DMS114 treated with DMSO at 0.1 percent for 48 hours (cell line): ENCODE data around the gene KRT6A.

Experiments
- DNase-seq: peaks from one replicate; lab custom pipeline; 2025; ENCODE audit not compliant: unreplicated experiment; lab: John Stamatoyannopoulos, UW

KRT6A gene

DNA sequence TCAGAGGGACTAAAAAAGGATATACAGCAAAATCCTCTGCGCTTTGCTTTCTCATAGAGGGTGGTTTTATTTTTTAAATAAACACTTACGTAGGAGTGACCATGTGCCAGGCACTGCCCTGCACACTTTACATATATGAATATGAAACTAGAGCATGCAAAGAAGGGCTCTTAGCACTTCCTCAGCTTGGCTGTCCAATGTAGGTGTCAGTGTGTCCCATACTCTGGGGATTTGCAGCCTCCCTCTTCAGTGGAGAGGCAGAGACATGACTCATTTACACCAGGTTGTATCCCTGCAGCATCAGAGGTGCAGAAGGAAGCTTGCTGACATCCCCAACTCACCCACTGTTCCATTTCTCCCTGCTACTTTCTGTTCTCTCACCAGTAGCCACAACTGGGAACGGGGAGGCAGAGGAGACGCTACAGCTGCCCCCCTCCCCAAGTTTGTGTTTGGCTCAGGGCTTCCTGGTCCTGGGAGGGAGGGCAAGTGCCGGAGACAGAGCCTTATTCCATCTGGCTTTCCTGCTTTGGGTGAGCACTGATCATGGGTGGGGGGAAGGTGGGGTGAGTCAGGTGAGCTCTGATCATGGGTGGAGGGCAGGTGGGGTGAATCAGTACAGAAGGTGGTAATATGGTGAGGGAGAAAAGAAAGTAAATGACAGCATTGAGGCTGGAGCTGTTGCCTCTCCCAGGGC lies 32.0 kb upstream of the KRT6A start:
- no peak for DNase-seq

DNA sequence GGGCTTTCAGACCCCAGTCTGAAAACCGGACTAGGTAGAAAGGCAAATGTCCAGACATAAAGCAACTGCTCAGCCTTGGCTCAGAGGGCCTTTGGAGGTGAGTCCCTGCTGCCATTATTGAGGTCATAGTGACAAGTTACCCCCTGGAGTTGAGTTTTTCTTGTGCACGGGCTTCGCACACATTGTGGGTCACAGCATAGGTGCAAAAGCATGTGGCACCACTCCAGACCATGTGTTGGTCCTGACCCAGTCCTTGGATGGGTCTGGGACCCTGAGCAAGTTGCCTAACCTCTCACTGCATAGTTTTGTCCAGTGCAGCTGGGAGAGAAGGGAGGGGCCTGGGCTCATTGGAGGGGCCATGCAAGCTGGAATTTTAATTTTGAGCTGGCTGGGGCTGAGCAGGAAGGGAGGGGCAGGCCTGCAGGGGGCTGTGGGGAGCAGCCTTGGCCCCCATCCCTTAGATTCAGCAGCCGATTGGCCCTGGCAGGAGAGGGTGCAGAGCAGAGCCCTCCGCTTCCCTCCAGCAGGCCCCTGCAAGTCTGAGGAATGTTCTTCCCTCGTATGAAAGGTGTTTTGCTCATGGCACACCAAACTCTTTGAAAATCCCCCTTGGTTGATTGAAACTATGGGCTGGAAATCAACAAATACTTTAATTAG lies 31.3 kb upstream of the KRT6A start:
- DNase-seq, result no peak

DNA sequence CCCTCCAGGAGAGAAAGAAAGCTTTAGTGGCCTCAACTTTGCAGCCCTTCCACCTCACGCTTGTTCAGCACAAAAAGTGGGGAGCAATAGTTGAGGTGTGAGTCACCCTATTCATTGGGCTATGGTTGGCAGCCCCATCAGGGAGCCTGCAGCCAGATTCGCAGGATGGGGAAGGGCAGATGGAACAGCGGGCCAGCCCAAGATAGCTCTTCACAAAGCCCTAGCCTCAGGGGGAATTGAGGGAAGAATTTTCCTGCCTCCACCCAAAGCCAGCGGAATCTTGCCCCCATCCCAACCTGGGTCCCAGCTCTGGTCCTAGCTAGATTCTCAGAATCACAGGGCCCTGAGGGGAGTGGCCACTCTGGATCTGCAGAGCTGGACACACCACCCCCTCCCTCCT lies 30.8 kb upstream of the KRT6A start:
- no peak for DNase-seq

DNA sequence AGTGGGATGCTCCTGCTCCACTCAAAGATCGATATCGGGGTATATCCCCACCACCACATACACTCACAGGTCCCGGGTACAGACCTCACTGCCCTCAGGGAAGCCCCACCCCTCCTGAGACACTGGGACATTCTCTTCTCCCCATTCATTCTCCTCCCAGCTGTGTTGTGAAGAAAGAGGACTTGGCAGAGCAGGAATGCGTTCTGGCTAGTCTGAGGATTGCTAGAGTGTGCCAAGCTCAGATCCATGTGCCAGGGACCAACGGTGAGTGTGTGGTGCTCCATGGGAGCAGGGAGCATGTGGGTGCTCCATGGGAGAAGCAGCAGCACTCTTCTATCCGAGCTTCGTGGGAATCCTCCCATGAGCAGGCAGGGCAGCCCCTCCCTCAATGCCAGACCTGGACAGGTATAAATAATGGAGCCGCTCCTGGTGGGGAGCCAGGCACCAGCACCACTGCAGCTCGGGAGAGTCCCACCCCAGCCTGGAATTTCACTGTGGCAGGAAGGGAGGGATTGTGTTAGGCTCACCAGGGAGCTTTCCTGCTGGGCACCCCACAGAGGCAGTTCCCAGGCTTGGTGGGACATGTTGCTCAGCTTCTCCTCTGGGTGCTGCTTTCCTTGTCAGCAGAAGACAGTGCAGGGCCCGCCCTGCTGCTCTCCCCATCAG lies 29.4 kb upstream of the KRT6A start:
- no peak for DNase-seq

DNA sequence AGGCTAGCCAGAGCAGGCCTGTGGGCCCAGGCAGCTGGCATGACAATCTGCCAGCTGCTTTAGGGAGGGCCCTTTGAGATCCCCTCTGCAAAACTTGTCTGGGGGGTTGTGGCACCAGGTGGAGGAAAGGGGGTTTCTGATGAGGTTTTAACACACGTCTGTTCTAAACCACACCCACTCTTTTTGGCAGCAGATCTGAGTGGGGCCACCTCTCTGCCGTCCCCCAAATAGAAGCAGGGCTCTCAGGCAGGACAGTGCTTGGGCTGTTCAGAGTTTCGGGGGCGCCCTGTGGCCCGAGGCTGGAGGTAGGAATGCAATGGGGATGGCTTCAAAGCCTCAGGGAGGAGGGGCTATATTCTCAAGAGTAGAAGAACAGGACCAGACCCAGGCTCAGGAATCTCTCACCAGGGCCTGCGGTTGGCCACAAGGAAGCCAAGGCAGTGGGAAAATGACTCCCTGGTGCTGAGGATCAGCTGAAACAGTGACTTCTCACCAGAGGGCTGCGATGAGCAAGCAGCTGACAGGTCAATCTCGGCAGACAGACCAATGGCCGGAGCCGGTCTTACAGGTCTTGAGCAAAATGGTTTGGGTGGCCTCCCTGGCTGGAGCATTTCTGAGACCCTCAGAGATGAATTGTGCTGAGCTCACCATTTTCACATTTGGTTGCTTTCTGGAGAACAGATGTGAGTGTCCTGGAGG lies 28.7 kb upstream of the KRT6A start:
- no peak for DNase-seq

DNA sequence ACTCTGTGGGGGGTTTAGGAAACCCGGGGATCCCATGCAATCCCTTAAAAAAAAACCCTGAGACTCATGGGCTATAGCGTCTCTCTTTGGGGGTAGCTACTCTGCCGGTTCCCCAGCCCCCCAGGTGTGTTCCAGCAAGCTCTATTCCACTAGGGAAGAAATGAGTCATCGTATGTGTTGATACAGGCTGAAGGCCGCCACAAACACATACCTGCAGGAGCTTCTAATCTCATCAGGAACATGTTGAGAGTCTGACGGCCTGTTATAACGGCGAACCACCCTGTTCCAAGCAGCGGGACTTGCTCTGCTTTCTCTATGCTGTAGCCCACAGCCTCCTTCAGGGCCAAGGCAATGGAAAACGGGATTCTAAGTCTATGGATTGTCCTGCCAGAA lies 28.1 kb upstream of the KRT6A start:
- DNase-seq, result no peak

DNA sequence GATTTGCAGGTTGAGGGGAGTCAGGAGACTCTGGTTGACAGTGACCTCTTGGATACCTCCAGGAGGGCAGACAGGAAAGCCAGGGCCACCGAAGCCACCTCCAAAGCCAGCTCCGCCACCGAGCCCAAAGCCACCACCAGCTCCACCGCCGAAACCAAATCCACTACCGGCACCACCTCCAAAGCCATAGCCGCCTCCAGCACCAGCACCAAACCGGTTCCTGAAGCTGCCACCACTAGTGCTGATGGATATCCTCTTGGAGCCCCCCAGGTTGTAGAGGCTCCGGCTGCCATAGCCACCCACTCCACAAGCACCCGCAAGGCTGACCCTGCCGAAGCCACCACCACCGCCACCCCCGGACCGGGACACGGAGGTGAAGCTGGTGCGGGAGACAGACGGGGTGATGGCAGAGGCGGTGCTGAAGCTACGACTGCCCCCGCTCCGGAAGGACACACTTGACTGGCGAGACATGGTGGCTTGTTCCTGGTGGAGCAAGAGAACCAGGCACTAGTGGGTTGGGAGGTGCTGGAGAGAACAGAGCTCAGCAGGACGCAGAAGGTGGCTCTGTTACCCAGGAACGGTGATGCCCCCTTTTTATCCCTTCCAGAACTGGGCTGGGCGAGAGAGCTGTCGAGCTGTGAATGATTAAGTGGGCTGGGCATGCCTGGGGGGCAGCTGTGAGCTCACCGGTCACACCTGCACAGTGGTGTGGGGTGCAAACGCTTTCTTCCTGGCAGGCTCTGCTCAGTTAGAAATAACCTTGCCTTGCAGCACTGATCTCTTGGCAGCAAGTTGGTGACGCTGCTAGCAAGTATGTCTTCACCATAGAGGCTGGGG lies 27.0 kb upstream of the KRT6A start, which contains the start of gene KRT5:
Gene KRT5, minus strand, starts transcription at position 569 of the 837 bp plus-strand sequence. Its CDS starts 98 bp downstream, at position 471.
- DNase-seq, result no peak

DNA sequence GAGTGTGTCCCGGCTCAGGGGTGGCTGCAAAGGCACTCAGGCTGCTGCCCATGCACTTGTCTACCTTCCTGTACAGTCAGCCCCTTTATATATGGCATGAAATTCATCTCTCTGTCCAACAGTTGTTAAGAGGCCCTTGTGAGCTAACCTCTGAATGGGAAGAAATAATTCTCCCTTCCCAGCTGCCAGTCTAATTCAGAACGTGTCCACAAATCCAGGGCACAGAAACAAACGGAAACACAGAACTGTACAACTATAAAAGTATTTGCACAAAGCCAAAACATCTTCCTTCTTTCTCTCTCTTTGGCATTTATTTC lies 26.3 kb upstream of the KRT6A start:
- no peak for DNase-seq

DNA sequence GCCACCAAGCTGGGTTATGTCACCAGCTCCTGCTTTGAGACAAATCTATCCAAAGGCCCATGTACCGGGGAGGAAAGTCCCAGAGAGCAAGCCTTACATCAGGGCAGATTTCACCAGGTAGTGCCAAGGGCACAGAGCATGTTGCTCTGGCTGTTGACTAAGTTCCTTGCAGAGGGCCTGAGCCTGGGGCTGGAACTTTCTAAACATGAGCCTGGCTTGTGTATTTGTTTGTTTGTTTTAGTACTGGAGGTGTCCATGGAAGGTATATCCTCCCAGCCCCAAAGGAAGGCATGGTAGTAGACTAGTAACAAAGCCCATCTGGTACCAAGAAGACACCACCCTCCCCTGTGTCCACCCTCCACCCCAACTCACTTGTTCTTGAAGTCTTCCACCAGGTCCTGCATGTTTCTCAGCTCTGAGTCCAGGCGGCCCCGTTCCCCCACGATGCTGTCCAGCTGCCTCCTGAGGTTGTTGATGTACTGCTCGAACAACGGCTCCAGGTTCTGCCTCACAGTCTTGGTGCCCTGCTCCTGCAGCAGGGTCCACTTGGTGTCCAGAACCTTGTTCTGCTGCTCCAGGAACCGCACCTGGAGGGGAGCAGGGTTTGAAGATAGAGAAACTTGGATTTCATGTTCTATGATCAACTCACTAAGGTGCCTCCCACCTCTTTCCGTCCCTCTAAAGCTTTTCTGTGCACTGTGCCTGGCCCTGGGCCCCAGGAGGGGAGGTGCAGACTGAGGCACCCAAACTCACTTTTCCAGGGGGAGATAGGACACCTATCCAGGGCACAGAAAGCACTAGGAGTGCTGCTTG lies 25.7 kb upstream of the KRT6A start:
- no peak for DNase-seq

DNA sequence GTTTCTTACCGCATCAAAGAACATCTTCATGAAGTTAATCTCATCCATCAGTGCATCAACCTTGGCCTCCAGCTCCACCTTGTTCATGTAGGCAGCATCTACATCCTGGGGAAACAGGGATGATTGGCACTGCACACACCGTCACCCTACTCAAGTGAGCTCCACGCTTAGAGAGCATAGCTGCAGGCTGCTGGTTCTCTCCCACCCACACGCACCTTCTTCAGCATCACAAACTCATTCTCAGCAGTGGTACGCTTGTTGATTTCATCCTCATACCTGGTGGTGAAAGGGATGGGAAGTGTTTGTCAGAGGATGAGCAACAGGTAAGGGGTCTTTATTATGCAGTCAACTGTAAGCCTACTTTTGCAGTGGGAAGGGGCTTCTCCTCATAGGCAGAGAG lies 24.8 kb upstream of the KRT6A start:
- DNase-seq, result no peak

DNA sequence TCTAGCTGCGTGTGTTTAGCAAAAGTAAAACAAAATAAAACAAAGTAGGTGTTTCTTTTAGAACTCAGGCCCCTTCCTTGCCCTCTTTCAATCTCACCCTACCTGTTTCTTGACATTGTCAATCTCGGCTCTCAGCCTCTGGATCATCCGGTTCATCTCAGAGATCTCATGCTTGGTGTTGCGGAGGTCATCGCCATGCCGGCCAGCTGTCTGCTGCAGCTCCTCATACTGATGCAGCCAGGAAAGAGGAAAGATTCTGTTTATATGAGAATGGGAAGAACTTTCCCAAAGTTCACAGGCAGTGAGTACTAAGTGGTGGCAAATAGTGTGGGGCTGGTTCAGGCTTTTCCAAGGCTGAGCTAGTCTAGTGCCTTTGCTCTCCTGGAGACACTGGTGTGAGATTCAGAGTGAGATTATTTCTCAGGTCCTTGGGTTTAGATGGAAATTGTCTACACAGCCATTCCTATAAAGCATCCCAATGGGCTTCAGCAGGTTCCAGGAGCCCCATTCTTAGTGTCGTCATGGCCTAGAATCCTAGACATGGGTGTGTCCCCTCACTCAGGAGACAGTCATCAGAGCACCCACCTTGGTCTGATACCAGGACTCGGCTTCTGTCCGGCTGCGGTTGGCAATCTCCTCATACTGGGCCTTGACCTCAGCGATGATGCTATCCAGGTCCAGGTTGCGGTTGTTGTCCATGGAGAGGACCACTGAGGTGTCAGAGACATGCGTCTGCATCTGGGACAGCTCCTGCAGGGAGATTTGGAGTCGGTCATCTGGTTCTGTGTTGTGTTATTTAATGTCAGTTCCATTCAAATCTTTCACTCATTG lies 24.2 kb upstream of the KRT6A start:
- no peak for DNase-seq

DNA sequence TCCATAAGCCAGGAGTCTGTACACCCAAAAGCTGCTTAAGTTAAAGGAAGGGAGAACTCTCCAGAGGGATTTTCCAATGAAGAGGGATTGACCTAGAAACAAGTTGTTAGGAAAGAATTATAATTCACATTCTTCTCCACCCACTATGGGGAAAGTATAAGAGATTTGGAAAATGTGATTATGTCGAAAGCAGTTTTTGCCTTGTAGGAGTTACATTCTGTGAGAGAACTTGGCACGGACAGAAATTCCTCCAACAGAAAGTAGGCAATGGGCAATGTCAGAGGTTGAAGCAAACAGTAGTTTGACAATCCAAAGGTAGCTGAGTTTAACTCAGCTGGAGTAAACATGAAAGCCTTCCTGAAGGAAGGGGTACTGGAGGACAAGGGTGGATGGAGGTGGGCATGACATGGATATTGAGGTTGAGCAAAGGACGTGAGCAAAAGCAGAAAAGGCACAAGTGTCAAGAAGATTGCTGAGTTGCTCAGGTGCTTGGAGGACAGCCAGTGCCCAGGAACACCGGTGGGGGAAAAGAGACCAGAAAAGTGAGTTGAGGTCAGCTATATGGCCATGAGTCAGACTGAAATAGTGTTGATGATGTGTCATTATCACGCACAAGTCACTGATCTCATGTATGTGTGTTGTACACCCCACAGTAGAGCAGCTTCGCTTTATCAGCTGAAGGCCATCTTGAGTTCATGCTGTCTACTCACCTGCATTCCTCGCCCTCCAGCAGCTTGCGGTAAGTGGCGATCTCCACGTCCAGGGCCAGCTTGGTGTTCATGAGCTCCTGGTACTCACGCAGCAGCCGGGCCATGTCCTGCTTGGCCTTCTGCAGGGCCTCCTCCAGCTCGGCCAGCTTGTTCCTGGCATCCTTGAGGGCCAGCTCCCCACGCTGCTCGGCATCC lies 23.1 kb upstream of the KRT6A start:
- DNase-seq, result no peak

DNA sequence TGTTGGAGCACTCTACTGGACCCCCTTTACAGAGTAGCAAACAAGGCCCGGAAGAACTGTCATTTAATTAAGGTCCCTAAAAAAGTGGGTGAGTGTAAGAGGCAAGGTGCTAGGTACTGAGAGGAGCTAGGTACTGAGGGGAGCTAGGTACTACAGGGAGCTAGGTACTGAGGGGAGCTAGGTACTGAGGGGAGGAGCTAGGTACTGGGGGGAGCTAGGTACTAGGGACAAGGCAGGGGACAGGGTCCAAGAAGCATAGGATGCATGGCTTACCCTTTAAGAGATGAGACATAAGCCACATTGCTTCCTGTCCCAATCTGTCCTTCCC lies 22.2 kb upstream of the KRT6A start:
- no peak for DNase-seq

DNA sequence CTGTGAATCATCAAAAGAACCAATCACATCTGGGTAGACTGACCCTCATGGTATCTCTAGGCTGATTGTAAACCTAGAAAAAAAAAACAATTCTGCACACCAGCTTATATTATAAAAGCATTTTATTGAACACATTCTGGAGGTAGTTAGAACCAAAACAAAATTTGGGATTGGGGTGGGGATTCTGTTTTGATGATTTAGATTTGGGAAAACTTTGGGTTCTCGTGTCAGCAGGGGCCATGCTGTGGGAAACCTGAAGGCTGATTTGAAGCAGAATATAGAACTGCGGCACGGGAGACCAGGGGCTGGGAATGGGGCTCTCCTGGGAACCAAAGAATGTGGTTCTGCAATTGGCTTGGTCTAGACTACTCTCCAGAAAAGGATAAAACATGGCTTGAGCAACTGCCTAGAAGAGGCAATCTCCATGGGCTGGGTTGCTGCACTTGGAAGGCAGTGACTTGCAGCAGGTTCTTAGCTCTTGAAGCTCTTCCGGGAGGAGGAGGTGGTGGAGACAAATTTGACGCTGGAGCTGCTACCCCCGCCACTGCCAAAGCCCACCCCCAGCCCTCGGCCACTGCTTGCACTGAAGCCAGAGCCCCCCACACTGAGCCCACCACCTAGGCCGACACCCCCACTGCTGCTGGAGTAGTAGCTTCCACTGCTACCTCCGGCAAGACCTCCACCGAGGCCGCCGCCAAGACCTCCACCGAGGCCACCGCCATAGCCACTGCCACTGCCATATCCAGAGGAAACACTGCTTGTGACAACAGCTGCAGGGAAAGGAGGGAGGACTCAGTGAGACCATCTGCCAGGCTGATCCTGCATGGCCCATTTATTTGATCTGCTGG lies 21.6 kb upstream of the KRT6A start:
- DNase-seq, result no peak

DNA sequence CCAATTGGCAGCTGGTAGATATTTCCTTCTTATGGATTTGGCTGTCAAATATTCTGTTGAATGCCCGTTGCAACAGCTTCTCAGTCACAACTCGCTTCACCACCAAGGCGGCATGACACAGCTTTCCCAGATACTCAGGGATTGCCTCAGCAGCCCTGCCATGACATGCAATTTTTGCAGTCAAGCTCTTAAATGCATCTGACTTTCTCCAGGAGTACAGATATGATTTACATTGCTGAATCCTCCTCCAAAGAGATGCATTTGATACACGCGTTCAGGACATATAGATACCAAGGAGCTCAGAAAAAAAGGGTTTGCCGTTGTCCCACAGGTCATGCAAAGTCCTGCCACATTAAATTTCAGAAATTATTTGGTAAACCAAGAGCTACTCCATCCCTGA lies 20.7 kb upstream of the KRT6A start:
- no peak for DNase-seq

DNA sequence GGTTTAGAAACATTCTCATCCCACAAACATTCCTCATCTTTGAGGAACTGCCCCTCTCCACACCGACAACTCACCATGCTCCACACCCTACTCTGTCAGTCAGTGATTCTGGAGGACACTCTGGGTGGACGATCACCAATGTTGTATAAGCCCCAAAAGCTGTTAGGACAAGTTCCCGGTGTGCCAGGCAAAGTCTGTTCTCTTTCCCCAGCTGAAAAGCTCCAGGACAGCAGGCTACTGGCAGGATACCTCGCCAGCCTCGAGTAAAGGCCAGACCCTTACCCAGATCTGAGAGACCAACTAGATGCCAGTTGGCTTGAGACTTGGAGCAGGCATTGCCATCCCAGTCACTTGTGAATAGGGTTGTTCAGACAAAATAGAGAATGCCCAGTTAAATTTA lies 15.2 kb upstream of the KRT6A start:
- DNase-seq, result no peak

DNA sequence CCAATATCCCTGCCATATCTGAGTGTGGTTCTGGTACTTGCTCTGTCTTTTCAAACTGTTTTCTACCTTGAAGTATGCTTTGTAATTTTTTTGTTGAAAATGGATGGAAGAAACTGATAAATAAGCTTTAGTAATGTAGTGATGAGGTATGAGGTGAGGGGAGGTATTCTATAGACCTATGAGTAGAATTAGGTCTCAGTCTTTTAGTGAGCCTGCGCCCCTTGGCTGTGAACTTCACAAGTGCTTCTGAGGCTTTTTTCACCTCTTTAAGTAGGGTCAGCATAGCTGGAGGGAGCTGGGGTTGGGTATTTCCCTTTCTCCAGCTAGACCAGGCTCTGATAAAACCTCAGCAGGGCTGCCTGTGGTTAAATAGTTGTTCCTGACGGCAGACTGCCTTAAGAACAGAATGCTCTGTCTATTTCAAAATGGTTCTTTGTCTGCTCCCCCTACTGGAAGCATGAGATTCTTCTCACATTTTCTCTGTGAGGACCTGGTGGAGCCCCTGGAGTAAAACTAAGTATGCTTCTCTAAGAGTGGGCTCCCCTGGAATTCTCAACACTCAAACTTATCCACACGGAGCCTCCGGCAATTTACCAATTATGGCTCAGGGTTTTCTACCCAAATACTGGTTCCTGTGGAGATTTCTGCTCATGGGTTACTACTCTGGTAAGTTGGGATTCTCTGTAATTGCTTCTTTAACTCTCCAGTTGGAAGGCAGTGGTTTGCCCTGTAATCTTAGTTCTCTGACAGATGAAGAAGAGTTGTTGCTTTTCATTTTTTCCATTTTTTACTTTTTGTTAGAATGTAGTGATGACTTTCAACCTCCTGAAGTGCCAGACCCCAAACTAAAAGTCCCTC lies 14.0 kb upstream of the KRT6A start:
- peak; percentile 15 for DNase-seq
